GM21515 (cell line): Measurements from ENCODE around the gene RAB40C.
A peak's percentile ranks its signal among the peaks of the same experiment; 100 is the strongest.
"Not testable (repeated sequence)": the region's sequence is repeated elsewhere in the genome, so short reads cannot be mapped to it uniquely, and the experiment has no call there.

Experiments used
- ATAC-seq: cut with Tn5 transposase; IDR thresholded peaks from one replicate; pipeline ENCODE4 v1.9.1; 2021; ENCODE audit not compliant: unreplicated experiment

RAB40C gene

GRCh38 chr16:588889-589657 is 793 bp upstream of the RAB40C start:
- ATAC-seq: peak; percentile 68

DNA sequence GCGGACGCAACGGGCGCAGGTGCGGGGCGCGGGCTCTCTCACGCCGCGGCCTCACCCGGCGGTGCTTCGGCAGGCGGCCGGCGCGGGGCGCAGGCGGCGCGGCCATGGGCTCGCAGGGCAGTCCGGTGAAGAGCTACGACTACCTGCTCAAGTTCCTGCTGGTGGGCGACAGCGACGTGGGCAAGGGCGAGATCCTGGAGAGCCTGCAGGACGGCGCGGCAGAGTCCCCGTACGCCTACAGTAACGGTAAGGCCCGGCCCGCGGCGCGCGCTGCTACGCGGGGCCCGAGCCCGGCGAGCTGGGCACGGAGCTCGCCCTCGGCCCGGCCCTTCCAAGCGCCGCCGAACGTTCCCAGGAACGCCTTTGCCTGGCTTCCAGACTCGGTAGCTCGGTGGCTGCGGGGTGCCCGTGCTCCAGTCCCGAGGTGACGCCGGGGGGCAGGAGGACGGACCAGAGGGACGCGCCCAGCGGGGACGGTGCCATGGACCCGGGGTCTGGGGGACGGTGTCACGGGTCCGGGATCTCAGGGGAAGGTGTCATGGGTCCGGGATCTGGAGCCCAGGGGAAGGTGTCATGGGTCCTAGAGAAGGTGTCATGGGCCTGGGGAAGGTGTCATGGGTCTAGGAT is 435 bp downstream of the RAB40C start:
- no peak for ATAC-seq

- ATAC-seq: no peak
Observed at GRCh38 chr16:590815-591200, 942 bp downstream of the RAB40C start.

DNA sequence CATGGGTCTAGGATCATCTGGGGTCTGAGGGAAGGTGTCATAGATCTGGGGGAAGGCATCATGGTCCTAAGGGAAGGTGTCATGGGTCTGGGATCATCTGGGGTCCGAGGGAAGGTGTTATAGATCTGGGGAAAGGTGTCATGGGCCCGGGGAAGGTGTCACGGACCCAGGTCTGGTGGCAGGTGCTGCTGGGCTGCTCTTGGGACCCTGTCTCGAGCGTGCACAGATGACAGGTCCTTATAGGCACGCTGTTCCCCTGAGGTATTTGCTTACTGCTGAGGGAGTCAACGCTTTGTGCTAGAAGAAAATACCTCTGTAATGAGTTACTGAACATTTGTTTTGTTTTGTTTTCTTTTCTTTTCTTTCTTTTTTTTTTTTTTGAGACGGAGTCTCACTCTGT is 1.4 kb downstream of the RAB40C start:
- no peak for ATAC-seq

GRCh38 chr16:591892-592517 is 2.1 kb downstream of the RAB40C start:
- no peak for ATAC-seq

GRCh38 chr16:592518-593306 is 2.8 kb downstream of the RAB40C start:
- no peak for ATAC-seq

DNA sequence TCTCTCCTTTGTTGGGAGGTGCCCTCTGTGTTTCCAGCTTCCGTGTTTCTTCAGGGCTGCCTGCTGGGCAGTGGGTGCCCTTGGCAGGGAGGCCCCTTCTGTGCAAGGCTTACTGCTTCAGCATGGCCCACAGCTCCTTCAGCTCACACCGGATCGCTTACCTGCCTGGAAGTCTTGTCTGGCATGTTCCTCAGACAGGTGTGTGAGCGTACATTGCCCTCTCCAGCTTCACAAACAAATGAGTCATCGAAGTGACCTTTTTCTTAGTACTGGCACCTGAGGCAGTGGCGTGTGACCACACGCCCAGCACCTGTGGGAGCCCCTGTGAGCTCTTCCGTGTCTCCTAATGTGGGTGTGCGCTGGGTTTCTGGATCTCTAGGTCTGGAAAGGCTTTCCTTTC is 3.5 kb downstream of the RAB40C start:
- ATAC-seq: no peak

GRCh38 chr16:593807-594206 is 3.9 kb downstream of the RAB40C start:
- no peak for ATAC-seq

- no peak for ATAC-seq
Observed at GRCh38 chr16:595094-595528, 5.2 kb downstream of the RAB40C start.

GRCh38 chr16:595942-596735 is 6.3 kb downstream of the RAB40C start:
- no peak for ATAC-seq

GRCh38 chr16:596736-597060 is 6.8 kb downstream of the RAB40C start:
- no peak for ATAC-seq

- ATAC-seq: not testable (repeated sequence)
Observed at GRCh38 chr16:597655-598054, 7.8 kb downstream of the RAB40C start.

- no peak for ATAC-seq
Observed at GRCh38 chr16:598823-599739, 9.2 kb downstream of the RAB40C start.

GRCh38 chr16:600781-601180 is 10.9 kb downstream of the RAB40C start:
- no peak for ATAC-seq

- no peak for ATAC-seq
Observed at GRCh38 chr16:603933-604332, 14.1 kb downstream of the RAB40C start.

DNA sequence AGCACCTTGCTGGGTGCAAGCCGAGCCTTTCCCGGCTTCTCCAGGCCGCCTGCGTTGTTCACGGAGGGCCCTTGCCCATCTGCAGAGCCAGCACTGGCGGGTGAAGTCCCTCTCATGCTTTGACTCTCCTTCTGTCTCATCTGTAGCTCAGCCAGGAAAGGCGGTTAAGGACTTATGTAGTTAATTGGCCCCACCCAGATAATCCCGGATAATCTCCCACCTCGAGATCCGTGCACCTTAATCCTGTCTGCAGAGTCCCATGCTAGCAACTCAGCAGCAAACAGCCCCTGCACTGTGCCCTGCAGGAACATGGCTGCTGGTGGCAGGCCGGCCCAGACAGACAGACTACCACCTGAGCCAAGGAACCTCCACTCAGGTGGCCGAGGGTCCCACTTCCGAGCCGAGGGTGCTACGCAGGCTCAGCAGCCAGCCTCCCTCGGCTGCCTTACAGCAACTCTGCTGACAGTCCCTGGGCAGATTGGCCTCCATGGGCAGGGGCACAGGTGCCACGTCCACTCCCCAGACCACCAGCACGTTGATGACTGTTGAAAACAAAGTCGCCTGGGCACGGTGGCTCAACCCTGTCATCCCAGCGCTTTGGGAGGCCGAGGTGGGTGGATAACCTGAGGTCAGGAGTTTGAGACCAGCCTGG is 16.9 kb downstream of the RAB40C start:
- no peak for ATAC-seq

- ATAC-seq: no peak
Observed at GRCh38 chr16:608019-608418, 18.2 kb downstream of the RAB40C start.

DNA sequence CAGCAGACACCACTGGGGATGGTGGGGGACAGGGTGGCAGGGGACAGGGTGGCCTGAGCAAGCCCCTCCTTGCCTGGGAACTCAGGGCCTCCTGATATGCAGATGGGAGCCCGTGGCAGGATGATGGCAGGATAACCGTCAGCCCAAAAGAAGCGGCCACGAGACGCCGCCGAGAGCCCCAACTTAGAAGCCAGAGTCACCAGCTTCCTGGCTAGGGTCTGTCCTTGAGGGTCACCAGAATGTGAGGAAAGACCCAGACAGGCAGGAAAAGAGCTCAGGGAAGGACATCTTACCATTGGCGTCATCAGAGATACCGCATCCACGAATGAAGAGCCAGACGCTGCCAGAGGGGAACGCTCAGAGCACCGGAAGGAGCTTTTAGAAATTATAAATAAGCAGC is 19.4 kb downstream of the RAB40C start:
- ATAC-seq: no peak

GRCh38 chr16:609984-610383 is 20.1 kb downstream of the RAB40C start:
- ATAC-seq: no peak
